K562 (cell line): ENCODE measurements around the gene TCF19. TPM values are rescaled to one million over a fixed set of nuclear protein-coding genes. Genes with fewer than 3 reads are reported as not detected.

Experiments used
- ATAC-seq: fragments of 200-7000 bp; cut with Tn5 transposase; 3 replicates; pipeline ENCODE4 v1.9.1; 2020; ENCODE audit warnings: moderate library complexity
- BruUV-seq: library from RNA; stranded (reverse); fragments of 400-500 nt; replicated peaks from 2 replicates; lab custom pipeline; 2021; lab: Mats Ljungman, UMichigan
- CTCF ChIA-PET: fragments of 300-600 bp; formaldehyde crosslinking; extraction: SDS; loops from one replicate; lab custom pipeline; 2021; ENCODE audit warnings: low intra/inter-chr PET ratio; lab: Yijun Ruan, JAX
- POLR2A ChIA-PET: fragments of 300-600, 350-650 bp; sonication (Branson Sonifier 250); formaldehyde crosslinking; extraction: SDS; loops from one replicate; lab custom pipeline; 2021; ENCODE audit warnings: antibody characterized with exemption, inconsistent platforms; lab: Yijun Ruan, JAX
- DNase-seq, 4 experiments: peaks; one replicate each; pipeline versions ENCODE4 v3.0.0 to v3.0.0-alpha.2; 2011 to 2018; ENCODE audit warnings: low spot score in 3 of 4, mixed read lengths in 3 of 4; ENCODE audit errors: extremely low read depth in 1 of 4
- FAIRE-seq: peaks from 2 replicates; lab custom pipeline; 2011; peaks lifted over from hg19 to GRCh38; lab: Jason Lieb, UNC
- H2AFZ ChIP-seq: 2 replicates; pipeline ENCODE4 v1.6.0; 2011; ENCODE audit warnings: low read depth, low read length, control low read depth, inconsistent platforms
- H3K27ac ChIP-seq: fragments of 200-600 bp; 3 replicates; pipeline ENCODE4 v1.8.0; 2011; ENCODE audit warnings: low read depth, mild to moderate bottlenecking, control low read depth, inconsistent platforms, low read length, moderate library complexity, mixed read lengths; ENCODE audit errors: extremely low read depth
- H3K27me3 ChIP-seq, 2 experiments: fragments of 300-600 bp in 1 of 2; 2 replicates in 1 of 2; 3 replicates in 1 of 2; pipeline versions ENCODE4 v1.6.0 to v1.8.0; 2011; ENCODE audit warnings: inconsistent platforms in 2 of 2, low read length in 2 of 2, mild to moderate bottlenecking in 1 of 2, mixed read lengths in 1 of 2, moderate library complexity in 1 of 2; ENCODE audit not compliant: control insufficient read depth in 2 of 2, insufficient read depth in 2 of 2
- H3K36me3 ChIP-seq: fragments of 300-600 bp; 3 replicates; pipeline ENCODE4 v1.8.0; 2011; ENCODE audit warnings: mild to moderate bottlenecking, low read length, inconsistent platforms; ENCODE audit not compliant: control insufficient read depth, insufficient read depth
- H3K4me1 ChIP-seq, 2 experiments: fragments of 200-600 bp in 1 of 2; replicated peaks in 1 of 2; 2 replicates in 1 of 2; 3 replicates in 1 of 2; pipeline versions ENCODE4 v1.5.1 to v1.8.0; 2011; ENCODE audit warnings: inconsistent platforms in 2 of 2, low read length in 2 of 2, mild to moderate bottlenecking in 1 of 2, mixed read lengths in 1 of 2, moderate library complexity in 1 of 2; ENCODE audit not compliant: control insufficient read depth in 2 of 2, insufficient read depth in 2 of 2
- H3K4me2 ChIP-seq: 2 replicates; pipeline ENCODE4 v1.6.1; 2011; ENCODE audit warnings: low read length, control low read depth, inconsistent platforms, mixed read lengths; ENCODE audit not compliant: insufficient read depth
- H3K4me3 ChIP-seq: fragments of 200-600 bp; sonication (generic), shearing (Covaris generic); 2 replicates; pipeline ENCODE4 v1.5.1; 2016; ENCODE audit warnings: control low read depth, inconsistent platforms
- H3K79me2 ChIP-seq: fragments of 200-600 bp; 3 replicates; pipeline ENCODE4 v1.8.0; 2011; ENCODE audit warnings: low read length, inconsistent platforms; ENCODE audit not compliant: control insufficient read depth, insufficient read depth
- H3K9ac ChIP-seq, 2 experiments: 2 replicates each; pipeline versions ENCODE4 v1.6.0 to v1.6.1; 2011; ENCODE audit warnings: low read depth in 2 of 2, low read length in 2 of 2, control low read depth in 1 of 2, inconsistent platforms in 1 of 2, mild to moderate bottlenecking in 1 of 2, mixed read lengths in 1 of 2; ENCODE audit not compliant: insufficient read depth in 1 of 2
- H3K9me1 ChIP-seq: one replicate; pipeline ENCODE4 v1.6.0; 2011; ENCODE audit warnings: inconsistent platforms, mild to moderate bottlenecking, low read length, moderate library complexity; ENCODE audit not compliant: control insufficient read depth, insufficient read depth
- H3K9me3 ChIP-seq: replicated peaks from 2 replicates; pipeline ENCODE4 v1.5.1; 2011; ENCODE audit warnings: low read depth, low read length, inconsistent platforms; ENCODE audit not compliant: control insufficient read depth, insufficient read depth
- H4K20me1 ChIP-seq: replicated peaks from 2 replicates; pipeline ENCODE4 v1.6.1; 2011; ENCODE audit warnings: low read length, inconsistent platforms, mixed read lengths; ENCODE audit not compliant: control insufficient read depth, insufficient read depth
- DEAF1 ChIP-seq: fragments of 450-650 bp; formaldehyde crosslinking; IDR thresholded peaks from 2 replicates; pipeline ENCODE4 v1.4.0; 2020; ENCODE audit warnings: mild to moderate bottlenecking, moderate library complexity
- ZBTB49 ChIP-seq: sonication (generic); formaldehyde crosslinking; IDR thresholded peaks from 2 replicates; pipeline ENCODE4 v1.8.0; 2022; ENCODE audit warnings: missing genetic modification reagents, mild to moderate bottlenecking, borderline replicate concordance
- WGBS: fragments of 100-300 bp; shearing (Covaris generic); methylation state at CpG from one replicate; pipeline ENCODE4 v1.1.6; 2016; ENCODE audit warnings: low coverage, mixed read lengths; ENCODE audit not compliant: insufficient coverage; ENCODE audit errors: missing lambda C conversion rate; 5-methylcytosine and 5-hydroxymethylcytosine counted together
- in situ Hi-C: fragments of 300-500 bp; cut with MboI; formaldehyde crosslinking; loops from 4 replicates; pipeline ENCODE4 v1.15.0; 2018; ENCODE audit warnings: inconsistent platforms, mixed read lengths
- intact Hi-C: fragments of 100-400 bp; cut with micrococcal nuclease; formaldehyde crosslinking; loops from 2 replicates; pipeline ENCODE4 v1.14.2; 2022
- polyA plus RNA-seq, 8 experiments: library from polyadenylated mRNA; depleted of rRNA in 4 of 8; stranded (reverse) in 5 of 8; unstranded in 3 of 8; fragments of >200 nt; fragmentation: Nextera tagmentation in 2 of 8; fragmentation: Illumina TruSeq in 1 of 8; extraction: Ambion mirVana in 2 of 8; extraction: Trizol in 1 of 8; gene quantifications; 2 replicates each; pipeline versions ENCODE4 v1.2.1 to v1.2.3, GENCODE V29; 2011 to 2014; ENCODE audit warnings: inconsistent platforms in 1 of 8, missing spikeins in 1 of 8
- total RNA-seq, 7 experiments: library from RNA; depleted of rRNA in 6 of 7; stranded (reverse); fragments of >200 nt in 6 of 7; fragmentation: Illumina TruSeq in 2 of 7; extraction: Trizol in 2 of 7; gene quantifications; 2 replicates each; pipeline versions ENCODE4 v1.2.1 to v1.2.3, GENCODE V29; 2011 to 2021; ENCODE audit warnings: low replicate concordance in 1 of 7

TCF19 gene
- total and polyA plus RNA-seq, 9 of the 15 experiments (the other 6 are each of a cell fraction or from before 2014, with no cell fraction given) = 4.2 to 42.5 (median 25.7) TPM

- no peak for TF ChIP-seq ZBTB49
These were observed 47.2 kb downstream of the TCF19 start (continued) for GRCh38 chr6:31205638-31206037.

GRCh38 chr6:31208506-31208905 is 50.1 kb downstream of the TCF19 start:
- H3K9me3 ChIP-seq = no peaks in the 10 kb centered on the region
- H3K79me2 ChIP-seq = no peaks in the 10 kb centered on the region
- H3K4me2 ChIP-seq = no peak overlapping the region
- TF ChIP-seq DEAF1 (CRISPR knock-in tag) = no peak
- no peak overlapping the region for H3K27ac ChIP-seq
- no peaks in the 10 kb centered on the region for H4K20me1 ChIP-seq
- no peak overlapping the region for H3K4me3 ChIP-seq
- no peak for ATAC-seq
- ChIA-PET POLR2A (no interaction called here), CTCF (interaction anchor here (0.6 kb wide), 1 partner anchor 1658 kb away, joined by 5 read pairs; no protein-coding TSS in a partner anchor)
- 16% methylated on average over 2 of the region's 2 CpGs for WGBS
- H3K4me1 ChIP-seq = peaks cover 0 to 1% of the 10 kb centered on the region in 2 experiments; a peak in 2 of 5 replicates
- no peak for FAIRE-seq
- intact Hi-C loops (loop anchor here (10.0 kb wide), 1 partner anchor 46 kb away; no protein-coding TSS in a partner anchor), in situ Hi-C loops (no loop called here)
- H3K9me1 ChIP-seq = no peaks in the 10 kb centered on the region
- H3K36me3 ChIP-seq = no peaks in the 10 kb centered on the region
- no peak for DNase-seq
- BruUV-seq = no TSS peak
- no peak overlapping the region for H2AFZ ChIP-seq
- H3K9ac ChIP-seq = no peak overlapping the region
- peaks cover 11 to 14% of the 10 kb centered on the region in 2 experiments; a peak in 3 of 5 replicates for H3K27me3 ChIP-seq
